Measurements from ENCODE around the gene RRP12.

DNA sequence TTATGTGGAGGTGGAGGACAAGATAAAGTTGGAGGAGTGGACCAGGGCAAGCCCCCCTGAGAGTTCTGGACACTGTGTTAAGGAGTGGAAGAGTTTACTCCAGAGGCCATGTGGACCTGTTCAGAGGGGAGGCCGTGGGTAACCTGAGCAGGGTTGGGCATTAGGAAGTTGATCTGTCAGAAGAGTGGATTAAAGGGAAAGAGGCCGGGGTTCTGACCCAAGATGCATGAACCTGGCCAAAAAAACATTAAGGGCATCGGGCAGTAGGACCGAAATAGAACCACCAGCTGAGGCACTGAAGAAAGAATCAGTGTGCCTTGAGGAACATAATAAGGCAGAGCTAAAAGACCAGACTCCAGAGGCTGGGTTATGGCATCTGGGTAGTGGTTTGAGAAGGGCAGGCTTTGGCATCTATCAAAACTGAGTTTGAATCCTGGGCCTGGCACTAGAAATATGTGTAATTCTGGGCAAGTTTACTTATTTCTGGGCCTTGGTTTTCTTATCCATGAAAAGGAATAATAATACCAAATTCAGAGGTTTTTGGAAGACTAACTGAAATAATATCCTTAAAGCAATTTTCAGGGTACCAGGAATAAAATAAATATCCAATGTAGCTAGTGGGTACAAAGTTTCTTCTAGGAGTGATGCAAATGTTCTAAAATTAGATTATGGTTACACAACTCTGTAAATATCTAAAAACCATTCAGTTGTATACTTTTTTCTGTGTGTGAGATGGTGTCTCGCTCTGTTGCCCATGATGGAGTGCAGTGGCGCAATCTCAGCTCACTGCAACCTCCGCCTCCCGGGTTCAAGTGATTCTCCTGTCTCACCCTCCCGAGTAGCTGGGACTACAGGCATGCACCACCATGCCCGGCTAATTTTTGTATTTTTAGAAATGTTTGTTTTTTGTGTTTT, 93.0 kb downstream of the RRP12 start:
- TF ChIP-seq ZNF274 (IDR thresholded peaks at IDR 0.05; ENCODE audit: low read depth, low read length) (no peak), YY1 (IDR thresholded peaks at IDR 0.05; ENCODE audit: insufficient read depth, insufficient read length) (no peak)

Measured in NT2/D1 (cell line).